Omental fat pad (tissue), 4 donors: Measurements from ENCODE around the gene BICRA. TPM values are rescaled to one million over a fixed set of nuclear protein-coding genes. Genes with fewer than 3 reads are reported as not detected.

Experiments
- ATAC-seq: fragments of 150-250 bp; one replicate; pipeline ENCODE4 v1.9.1; 2016; ENCODE audit warnings: mild to moderate bottlenecking, moderate library complexity; ENCODE audit not compliant: low FRiP score
- DNase-seq: peaks from one replicate; pipeline ENCODE4 v3.0.0-alpha.2; 2019; ENCODE audit warnings: low spot score
- CTCF ChIP-seq, 3 donors: fragments of 450-650 bp; IDR thresholded peaks; one replicate each; pipeline ENCODE4 v1.5.1; 2016 to 2017; ENCODE audit warnings: antibody characterized with exemption in 3 of 3, mild to moderate bottlenecking in 3 of 3, moderate library complexity in 2 of 3
- total RNA-seq, 4 donors: library from RNA; depleted of rRNA; stranded (reverse); fragments of >200 nt; gene quantifications; one replicate each; pipeline ENCODE4 v1.1.0, GENCODE V29; 2016

The BICRA gene
- total RNA-seq, 4 donors from 2014 or later: 3.2 to 20.3 (median 6.8) TPM

GRCh38 chr19:47644199-47644598 lies 35.3 kb downstream of the BICRA start:
- no peak for ATAC-seq
- no peak for TF ChIP-seq CTCF (IDR thresholded peaks at IDR 0.05)
- DNase-seq: no peak

- no peak for TF ChIP-seq CTCF (IDR thresholded peaks at IDR 0.05)
- no peak for ATAC-seq
- DNase-seq: no peak
These were observed 36.0 kb downstream of the BICRA start for GRCh38 chr19:47644743-47645482.

GRCh38 chr19:47646924-47647323 lies 38.0 kb downstream of the BICRA start:
- no peak for ATAC-seq
- no peak for TF ChIP-seq CTCF (IDR thresholded peaks at IDR 0.05)
- DNase-seq: no peak

- ATAC-seq (no peak), DNase-seq (no peak)
- no peak for TF ChIP-seq CTCF (IDR thresholded peaks at IDR 0.05)
These were observed 40.7 kb downstream of the BICRA start for GRCh38 chr19:47649588-47649987.

GRCh38 chr19:47650700-47651099 lies 41.8 kb downstream of the BICRA start:
- DNase-seq: no peak
- TF ChIP-seq CTCF (IDR thresholded peaks at IDR 0.05): no peak
- ATAC-seq: no peak

GRCh38 chr19:47651132-47651531 lies 42.2 kb downstream of the BICRA start:
- ATAC-seq: no peak
- no peak for TF ChIP-seq CTCF (IDR thresholded peaks at IDR 0.05)
- DNase-seq: no peak

- TF ChIP-seq CTCF (IDR thresholded peaks at IDR 0.05): no peak
- ATAC-seq (no peak), DNase-seq (no peak)
These were observed 42.8 kb downstream of the BICRA start for GRCh38 chr19:47651691-47652090.
